Activated CD4-positive, alpha-beta T cell treated with anti-CD3 and anti-CD28 coated beads for 36 hours (primary cell): ENCODE data around the gene HOXB1. TPM values are rescaled to one million over a fixed set of nuclear protein-coding genes. Genes with fewer than 3 reads are reported as not detected.

Experiments
- ATAC-seq: fragments of 200-7000 bp; cut with Tn5 transposase; one replicate; pipeline ENCODE4 v1.10.0; 2021; ENCODE audit warnings: mild to moderate bottlenecking, moderate library complexity
- CTCF ChIA-PET: fragments of 350-600 bp; sonication (Branson Sonifier 250); formaldehyde crosslinking; loops from one replicate; lab custom pipeline; 2021; ENCODE audit warnings: antibody characterized with exemption; lab: Charles Lee
- POLR2A ChIA-PET: fragments of 350-600 bp; sonication (Branson Sonifier 250); formaldehyde crosslinking; loops from one replicate; lab custom pipeline; 2021; ENCODE audit warnings: antibody characterized with exemption, inconsistent platforms; lab: Charles Lee
- DNase-seq: peaks from one replicate; pipeline ENCODE4 v3.0.0-alpha.2; 2020
- H3K27ac Mint-ChIP-seq: one replicate; pipeline ENCODE4 v1.8.0; 2021; ENCODE audit warnings: mixed read lengths
- H3K27me3 Mint-ChIP-seq: one replicate; pipeline ENCODE4 v1.8.0; 2021; ENCODE audit warnings: mixed read lengths
- H3K36me3 Mint-ChIP-seq: one replicate; pipeline ENCODE4 v1.8.0; 2021; ENCODE audit warnings: low read depth, mixed read lengths
- H3K4me1 Mint-ChIP-seq: one replicate; pipeline ENCODE4 v1.8.0; 2021; ENCODE audit warnings: mixed read lengths
- H3K4me3 Mint-ChIP-seq: one replicate; pipeline ENCODE4 v1.8.0; 2021; ENCODE audit warnings: mild to moderate bottlenecking, moderate library complexity, mixed read lengths
- H3K9me3 Mint-ChIP-seq: one replicate; pipeline ENCODE4 v1.8.0; 2021; ENCODE audit warnings: low read depth, mixed read lengths
- intact Hi-C, 2 experiments: fragments of 100-400 bp; cut with DNase I in 1 of 2; cut with micrococcal nuclease in 1 of 2; formaldehyde crosslinking; loops; one replicate each; pipeline versions ENCODE4 v1.14.2 to v1.15.1; 2022 to 2024; cut with DNase I, micrococcal nuclease
- total RNA-seq, 2 experiments: library from RNA; stranded (reverse); gene quantifications; one replicate each; pipeline ENCODE4 v1.2.3, GENCODE V29; 2021

HOXB1 gene
- total RNA-seq, 2 experiments from 2014 or later = not detected

DNA sequence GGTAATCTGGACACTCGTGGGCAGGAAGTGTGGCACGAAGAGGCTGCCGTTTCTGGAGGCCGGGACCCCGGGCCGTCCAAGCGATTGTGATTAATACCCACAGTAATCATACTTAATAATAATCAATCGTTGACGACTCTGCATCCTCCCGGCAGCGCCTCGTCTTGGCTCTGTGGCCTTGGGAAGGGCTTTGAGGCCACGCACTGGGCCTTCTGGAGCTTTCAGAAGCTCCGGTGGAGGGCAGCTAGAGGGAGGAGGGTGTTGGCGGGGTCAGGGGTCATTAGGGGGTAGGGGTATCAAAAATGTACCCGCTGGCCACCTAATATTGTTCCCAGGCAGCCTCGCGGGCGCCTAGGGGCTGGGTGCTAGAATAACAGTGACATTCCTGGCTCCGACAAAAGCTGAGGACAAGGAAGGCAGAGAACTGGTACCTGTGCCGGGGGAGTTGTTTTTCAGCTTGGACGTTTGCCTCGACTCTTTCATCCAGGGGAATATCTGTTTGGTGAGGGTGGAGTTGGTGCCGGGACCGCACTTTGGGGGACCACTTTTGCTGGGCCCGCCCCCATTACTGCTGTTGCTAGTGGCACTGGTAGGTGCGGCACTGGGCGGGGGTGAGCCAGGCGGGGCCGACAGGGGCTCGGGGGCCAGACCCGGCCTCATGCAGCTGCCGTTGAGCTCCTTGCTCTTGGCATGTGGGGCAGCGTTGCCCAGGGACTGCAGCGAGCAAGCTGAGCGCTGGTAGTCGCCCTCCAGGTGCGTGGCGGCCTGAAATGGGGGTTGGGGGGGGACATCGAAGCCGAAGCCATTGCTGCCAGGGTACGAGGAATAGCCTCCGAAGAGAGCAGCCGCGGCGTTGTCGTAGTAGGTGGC is 21.0 kb upstream of the HOXB1 start:
- Mint-ChIP-seq H3K4me1 (peaks cover 9% of the 10 kb centered on the region), H3K27ac (no peak overlapping the region), H3K36me3 (no peaks in the 10 kb centered on the region), H3K4me3 (no peak overlapping the region), H3K27me3 (peaks cover 23% of the 10 kb centered on the region), H3K9me3 (no peaks in the 10 kb centered on the region)
- intact Hi-C loops = no loop called here
- ChIA-PET CTCF (no interaction called here), POLR2A (no interaction called here)
- ATAC-seq = no peak
- DNase-seq = no peak

GRCh38 chr17:48551214-48551555 is 20.4 kb upstream of the HOXB1 start:
- ATAC-seq (no peak), DNase-seq (no peak)
- Mint-ChIP-seq H3K4me3 (no peak overlapping the region), H3K36me3 (no peaks in the 10 kb centered on the region), H3K27ac (no peak overlapping the region), H3K9me3 (no peaks in the 10 kb centered on the region), H3K27me3 (peaks cover 17% of the 10 kb centered on the region), H3K4me1 (peaks cover 9% of the 10 kb centered on the region)
- intact Hi-C loops = no loop called here
- POLR2A ChIA-PET = no interaction called here
- CTCF ChIA-PET = no interaction called here

DNA sequence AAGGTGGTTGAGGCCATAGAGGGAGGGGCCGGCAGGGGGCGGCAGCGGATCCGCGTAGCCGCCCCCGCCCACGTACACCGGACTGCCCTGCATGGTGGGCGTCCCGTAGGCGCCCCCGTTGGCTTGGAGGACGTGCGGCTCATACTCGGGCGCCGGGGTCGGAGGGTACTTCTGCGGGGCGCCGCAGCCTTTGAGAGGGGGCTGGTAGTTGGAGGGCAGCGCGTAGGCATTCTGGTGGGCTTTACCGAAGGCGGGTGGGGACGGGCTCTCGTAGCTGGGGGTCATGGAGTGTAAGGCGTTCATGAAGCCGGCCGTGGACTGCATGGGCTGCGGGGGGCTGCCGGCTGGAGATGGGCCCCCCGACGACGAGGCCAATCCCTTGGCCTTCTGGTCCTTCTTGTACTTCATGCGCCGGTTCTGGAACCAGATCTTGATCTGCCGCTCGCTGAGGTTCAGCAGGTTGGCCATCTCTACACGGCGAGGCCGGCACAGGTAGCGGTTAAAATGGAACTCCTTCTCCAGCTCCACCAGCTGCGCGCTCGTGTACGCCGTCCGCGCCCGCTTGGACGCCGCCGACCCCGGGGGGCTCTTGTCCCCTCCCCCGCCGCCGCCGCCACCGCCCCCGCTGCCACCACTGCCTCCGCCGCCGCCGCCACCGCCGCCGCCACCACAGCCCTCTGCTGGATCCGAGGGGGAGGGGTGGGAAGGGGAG is 19.8 kb upstream of the HOXB1 start:
- Mint-ChIP-seq H3K9me3 (no peaks in the 10 kb centered on the region), H3K27me3 (peaks cover 15% of the 10 kb centered on the region), H3K4me3 (no peak overlapping the region), H3K27ac (no peak overlapping the region), H3K4me1 (peaks cover 9% of the 10 kb centered on the region), H3K36me3 (no peaks in the 10 kb centered on the region)
- POLR2A ChIA-PET = no interaction called here
- intact Hi-C loops = no loop called here
- CTCF ChIA-PET = no interaction called here
- ATAC-seq = no peak
- no peak for DNase-seq

DNA sequence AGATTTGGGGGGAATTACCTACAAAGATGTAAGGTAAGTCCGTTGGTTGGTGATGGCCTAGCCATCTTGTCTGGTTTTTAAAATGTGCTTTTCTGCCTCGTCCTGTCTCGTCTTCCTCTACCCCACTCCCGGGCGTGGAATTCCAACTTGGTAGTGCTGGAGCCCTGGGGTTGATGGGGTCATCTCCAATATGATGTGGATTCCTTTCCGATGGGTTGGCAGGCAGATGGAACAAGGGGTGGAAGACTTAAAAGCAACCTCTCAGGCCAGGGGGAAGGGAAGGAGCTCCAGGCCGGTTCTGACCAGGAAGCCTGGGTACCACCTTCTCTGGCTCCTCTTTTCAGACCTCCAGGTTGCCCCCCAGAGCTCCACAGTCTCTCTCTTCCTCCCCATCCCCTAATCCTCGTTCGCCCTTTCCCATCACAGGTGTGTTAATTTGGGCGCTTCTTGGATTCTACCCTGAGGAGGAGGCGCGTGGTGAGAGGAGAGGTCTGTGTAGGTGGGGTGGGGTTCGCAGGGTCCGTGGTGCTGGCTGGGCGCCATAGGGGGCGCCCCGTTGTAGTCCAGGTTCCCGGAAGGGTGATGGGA is 19.2 kb upstream of the HOXB1 start:
- peaks cover 17% of the 10 kb centered on the region for H3K27me3 Mint-ChIP-seq
- POLR2A ChIA-PET = no interaction called here
- DNase-seq (no peak), ATAC-seq (no peak)
- H3K27ac Mint-ChIP-seq = no peak overlapping the region
- peaks cover 10% of the 10 kb centered on the region for H3K4me1 Mint-ChIP-seq
- no peaks in the 10 kb centered on the region for H3K9me3 Mint-ChIP-seq
- CTCF ChIA-PET = interaction anchor here (1.1 to 2.1 kb wide), 2 partner anchors 43 to 198 kb away, joined by 3 to 8 read pairs; partner anchors contain the start of gene HOXB5
- no peaks in the 10 kb centered on the region for H3K36me3 Mint-ChIP-seq
- H3K4me3 Mint-ChIP-seq = no peak overlapping the region
- intact Hi-C loops = no loop called here

GRCh38 chr17:48549281-48549630 is 18.4 kb upstream of the HOXB1 start:
- intact Hi-C loops = no loop called here
- no peak for DNase-seq
- no peak overlapping the region for H3K27ac Mint-ChIP-seq
- peaks cover 13% of the 10 kb centered on the region for H3K4me1 Mint-ChIP-seq
- H3K36me3 Mint-ChIP-seq = no peaks in the 10 kb centered on the region
- POLR2A ChIA-PET = interaction anchor here (0.5 kb wide), 1 partner anchor 1285 kb away, joined by 3 read pairs; no protein-coding TSS in a partner anchor
- no peak overlapping the region for H3K4me3 Mint-ChIP-seq
- CTCF ChIA-PET = interaction anchor here (1.1 to 2.1 kb wide), 2 partner anchors 44 to 197 kb away, joined by 3 to 8 read pairs; partner anchors contain the start of gene HOXB5
- ATAC-seq = no peak
- peaks cover 17% of the 10 kb centered on the region for H3K27me3 Mint-ChIP-seq
- no peaks in the 10 kb centered on the region for H3K9me3 Mint-ChIP-seq

- CTCF ChIA-PET = interaction anchor here (0.7 to 2.1 kb wide), 4 partner anchors 41 to 197 kb away, joined by 3 to 8 read pairs (median 3); partner anchors contain the start of gene HOXB5
- Mint-ChIP-seq H3K9me3 (no peaks in the 10 kb centered on the region), H3K4me3 (no peak overlapping the region), H3K36me3 (no peaks in the 10 kb centered on the region), H3K27me3 (peaks cover 20% of the 10 kb centered on the region), H3K4me1 (peaks cover 16% of the 10 kb centered on the region), H3K27ac (peak overlapping the region; percentile 24)
- POLR2A ChIA-PET = interaction anchor here (0.5 kb wide), 1 partner anchor 1286 kb away, joined by 3 read pairs; no protein-coding TSS in a partner anchor
- intact Hi-C loops = no loop called here
- ATAC-seq (no peak), DNase-seq (no peak)
These were observed 17.9 kb upstream of the HOXB1 start for GRCh38 chr17:48548523-48549280.

DNA sequence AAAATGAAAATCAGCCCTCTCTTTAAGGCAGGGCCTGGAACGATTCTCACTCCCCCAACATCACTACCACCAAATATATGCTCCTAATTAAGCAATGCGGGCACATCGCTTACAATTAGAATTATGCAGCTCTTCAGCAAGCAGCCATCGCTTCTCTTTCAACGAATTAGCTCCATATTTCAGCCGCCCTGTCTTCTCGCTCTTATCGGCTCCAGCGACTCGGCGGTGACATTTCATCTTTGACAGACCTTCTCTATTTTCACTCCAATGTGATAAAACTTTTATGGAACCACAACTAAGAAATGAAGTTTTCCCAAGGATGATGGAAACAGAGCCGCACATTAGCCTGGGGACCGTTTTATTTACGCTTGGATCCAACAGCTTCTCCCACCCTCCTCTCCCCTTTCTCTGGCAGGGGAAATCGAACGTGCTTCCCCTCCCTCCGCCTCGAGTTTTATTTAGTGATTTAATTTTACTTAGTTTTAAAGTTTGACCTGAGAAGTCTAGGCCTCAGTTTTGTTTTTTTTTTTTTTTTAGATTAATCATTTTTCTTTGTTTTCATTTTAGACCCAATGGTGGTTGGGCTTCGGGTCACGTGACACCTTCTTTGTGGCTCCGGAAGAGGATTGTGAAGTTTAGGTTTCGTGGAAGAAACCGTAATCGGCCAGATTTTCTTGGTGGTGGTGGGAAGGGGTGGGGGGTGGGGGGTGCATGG is 17.2 kb upstream of the HOXB1 start:
- Mint-ChIP-seq H3K9me3 (no peaks in the 10 kb centered on the region), H3K4me1 (peaks cover 17% of the 10 kb centered on the region), H3K27me3 (peaks cover 21% of the 10 kb centered on the region), H3K27ac (peak overlapping the region; percentile 39), H3K4me3 (peak overlapping the region; percentile 7), H3K36me3 (no peaks in the 10 kb centered on the region)
- DNase-seq (peak; percentile 53), ATAC-seq (no peak)
- ChIA-PET POLR2A (no interaction called here), CTCF (interaction anchor here (0.7 to 2.1 kb wide), 3 partner anchors 42 to 196 kb away, joined by 3 to 8 read pairs (median 3); no protein-coding TSS in a partner anchor)
- intact Hi-C loops = no loop called here

DNA sequence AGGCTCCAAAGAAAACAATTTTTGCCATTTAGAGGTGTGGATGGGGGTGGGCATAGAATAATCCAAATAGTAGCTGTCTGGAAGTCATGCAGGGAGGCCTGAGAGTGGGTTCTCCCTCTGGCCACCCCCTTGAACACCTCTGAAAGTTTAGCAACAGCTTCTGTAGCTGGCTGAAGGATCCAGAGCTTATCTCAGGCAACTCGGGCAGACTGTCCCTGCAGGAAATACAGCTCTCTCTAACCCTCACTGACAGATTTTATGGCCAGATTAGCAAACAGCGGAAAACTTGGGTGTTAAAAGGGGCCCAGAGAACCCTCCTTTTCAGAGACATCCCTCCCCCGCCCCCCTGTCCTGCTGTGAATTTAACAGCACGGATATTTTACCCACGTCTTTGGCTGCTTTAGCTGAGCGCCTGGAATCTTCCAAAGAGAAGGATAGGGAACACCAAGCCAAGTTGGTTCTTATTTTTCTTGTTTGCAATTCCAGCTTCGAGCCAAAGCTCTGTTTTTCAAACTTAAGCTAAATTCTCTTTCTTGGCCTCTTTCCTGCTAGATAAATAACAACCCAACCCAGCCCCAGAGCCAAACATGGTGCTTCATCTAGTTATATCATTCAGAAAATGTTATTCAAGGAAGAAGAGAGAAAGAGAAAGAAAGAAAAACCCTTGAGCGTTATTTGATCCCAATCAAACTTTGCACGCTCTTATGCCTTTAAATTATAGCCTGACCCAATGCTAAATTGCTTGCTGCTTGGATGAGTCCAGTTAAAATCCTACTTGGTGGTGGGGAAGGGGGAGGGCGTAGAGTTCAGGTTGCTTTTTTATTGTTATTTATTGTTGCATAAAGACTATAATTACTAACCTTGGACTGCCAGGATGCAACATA is 16.4 kb upstream of the HOXB1 start:
- no peak for DNase-seq
- POLR2A ChIA-PET = interaction anchor here (0.6 to 0.7 kb wide), 2 partner anchors 24 to 213 kb away, joined by 3 to 4 read pairs; no protein-coding TSS in a partner anchor
- H3K4me3 Mint-ChIP-seq = peak overlapping the region; percentile 7
- no peaks in the 10 kb centered on the region for H3K9me3 Mint-ChIP-seq
- H3K4me1 Mint-ChIP-seq = peaks cover 22% of the 10 kb centered on the region
- H3K27ac Mint-ChIP-seq = peak overlapping the region; percentile 39
- H3K27me3 Mint-ChIP-seq = peaks cover 27% of the 10 kb centered on the region
- intact Hi-C loops = no loop called here
- ATAC-seq = no peak
- CTCF ChIA-PET = interaction anchor here (0.8 to 1.6 kb wide), 2 partner anchors 46 to 212 kb away, joined by 4 to 7 read pairs; no protein-coding TSS in a partner anchor
- no peaks in the 10 kb centered on the region for H3K36me3 Mint-ChIP-seq

- H3K27ac Mint-ChIP-seq = no peak overlapping the region
- POLR2A ChIA-PET = interaction anchor here (0.6 kb wide), 2 partner anchors 119 to 213 kb away, joined by 3 to 7 read pairs; no protein-coding TSS in a partner anchor
- no peaks in the 10 kb centered on the region for H3K36me3 Mint-ChIP-seq
These were observed 15.5 kb upstream of the HOXB1 start for GRCh38 chr17:48546137-48546923.

More at GRCh38 chr17:48546137-48546923, 15.5 kb upstream of the HOXB1 start:
- ATAC-seq (no peak), DNase-seq (no peak)
- Mint-ChIP-seq H3K4me3 (no peak overlapping the region), H3K4me1 (peaks cover 28% of the 10 kb centered on the region), H3K27me3 (peaks cover 32% of the 10 kb centered on the region), H3K9me3 (no peaks in the 10 kb centered on the region)
- intact Hi-C loops = no loop called here
- CTCF ChIA-PET = interaction anchor here (0.6 to 1.6 kb wide), 4 partner anchors 47 to 510 kb away, joined by 3 to 7 read pairs (median 4); no protein-coding TSS in a partner anchor
